ENCODE measurements around the gene DEF6. TPM values are rescaled to one million over a fixed set of nuclear protein-coding genes. Genes with fewer than 3 reads are reported as not detected.

The DEF6 gene
- total and polyA plus RNA-seq, 2 of the 8 experiments (the other 6 are each of a cell fraction or from before 2014, with no cell fraction given) = 3.3 to 4.1 TPM

GRCh38 chr6:35295036-35295435, 2.6 kb upstream of the DEF6 start:
- Histone ChIP-seq H2BK15ac (ENCODE audit: low read length) (no peak overlapping the region), H2BK5ac (ENCODE audit: low read depth, low read length) (no peak overlapping the region), H3K23ac (ENCODE audit: insufficient read length) (no peak overlapping the region), H3K79me2 (ENCODE audit: control insufficient read depth in 1 of 2, insufficient read depth in 2 of 2, low read length in 2 of 2) (no peaks in the 10 kb centered on the region), H3K4me2 (ENCODE audit: insufficient read depth in 1 of 2, low read depth in 2 of 2, low read length in 2 of 2) (no peak overlapping the region), H3K79me1 (ENCODE audit: low read depth, low read length) (no peaks in the 10 kb centered on the region), H3K9ac (replicated peaks in 1 of 4; ENCODE audit: extremely low read depth in 1 of 4, low read depth in 3 of 4, low read length in 3 of 4) (no peak overlapping the region), H4K91ac (replicated peaks; ENCODE audit: insufficient read length, low read length) (no peak overlapping the region), H3K9me3 (ENCODE audit: insufficient read depth in 2 of 2, low read depth in 1 of 2, low read length in 1 of 2) (no peaks in the 10 kb centered on the region), H3K27me3 (replicated peaks in 1 of 4; ENCODE audit: control insufficient read depth in 3 of 4, extremely low read depth in 1 of 4, insufficient read depth in 3 of 4, low read length in 3 of 4) (no peaks in the 10 kb centered on the region), H3K18ac (ENCODE audit: extremely low read depth, low read length) (no peak overlapping the region), H3K4ac (replicated peaks; ENCODE audit: insufficient read length, low read depth, low read length) (no peak overlapping the region), H4K20me1 (replicated peaks in 1 of 2; ENCODE audit: control insufficient read depth in 1 of 2, insufficient read depth in 2 of 2, low read length in 2 of 2) (no peaks in the 10 kb centered on the region), H2AFZ (ENCODE audit: low read length) (no peak overlapping the region), H2AK5ac (ENCODE audit: low read depth, low read length) (no peak overlapping the region), H3K4me3 (ENCODE audit: extremely low read depth in 1 of 4, insufficient read depth in 2 of 4, low read depth in 3 of 4, low read length in 4 of 4) (no peak overlapping the region), H4K5ac (ENCODE audit: insufficient read length, low read depth, low read length) (no peak overlapping the region), H2BK12ac (ENCODE audit: low read depth, low read length) (no peak overlapping the region), H3K4me1 (replicated peaks in 1 of 4; ENCODE audit: control insufficient read depth in 3 of 4, insufficient read depth in 4 of 4, low read length in 3 of 4) (peaks cover 0 to 10% (median 7%) of the 10 kb centered on the region in 4 experiments; a peak in 6 of 7 replicates), H2BK20ac (ENCODE audit: low read length) (no peak overlapping the region), H3K23me2 (ENCODE audit: low read depth, low read length) (no peaks in the 10 kb centered on the region; the same call in 1 of the 2 replicates), H3K27ac (ENCODE audit: low read depth, low read length) (no peak overlapping the region), H4K8ac (ENCODE audit: extremely low read depth, insufficient read depth, low read length) (no peak overlapping the region), H3K14ac (ENCODE audit: insufficient read length) (no peak overlapping the region), H3K56ac (replicated peaks; ENCODE audit: insufficient read length, low read depth, low read length) (no peak overlapping the region), H2BK120ac (replicated peaks; ENCODE audit: low read depth, low read length) (no peak overlapping the region), H3K36me3 (ENCODE audit: control insufficient read depth in 2 of 4, insufficient read depth in 4 of 4, low read length in 3 of 4) (peaks cover 2 to 5% (median 3%) of the 10 kb centered on the region in 4 experiments; a peak in 5 of 8 replicates)
- TF ChIP-seq NRF1 (IDR thresholded peaks at IDR 0.05; ENCODE audit: low read depth, low read length) (no peak), ZNF274 (IDR thresholded peaks at IDR 0.05; ENCODE audit: borderline replicate concordance, extremely low read depth, low read length) (no peak), SRF (IDR thresholded peaks at IDR 0.05; ENCODE audit: low read depth, low read length) (no peak), TBP (IDR thresholded peaks at IDR 0.05; ENCODE audit: low read depth, low read length) (no peak), JUN (IDR thresholded peaks at IDR 0.05; ENCODE audit: low read depth, low read length) (no peak), CBX8 (IDR thresholded peaks at IDR 0.05; ENCODE audit: borderline replicate concordance, low read depth, low read length) (no peak), SUZ12 (IDR thresholded peaks at IDR 0.05; ENCODE audit: low read length) (no peak), HDAC6 (IDR thresholded peaks at IDR 0.05; ENCODE audit: low read depth, low read length) (no peak)
- ChIA-PET CTCF (ENCODE audit: partially characterized antibody) (interaction anchor here (0.6 to 20.6 kb wide), 14 partner anchors 11 to 1473 kb away, joined by 3 to 358 read pairs (median 11); partner anchors contain the start of genes FANCE, PPARD and RPL10A), POLR2A (ENCODE audit: partially characterized antibody) (interaction anchor here (0.7 to 2.9 kb wide), 4 partner anchors 15 to 183 kb away, joined by 3 to 14 read pairs (median 3); partner anchors contain the start of gene RPL10A)
- 100% methylated on average over 2 of the region's 2 CpGs; no CpG with 5 or more reads in 1 of the 2 experiments for WGBS, 2 experiments (ENCODE audit: extremely low coverage in 1 of 2, insufficient coverage in 1 of 2, insufficient read length in 1 of 2, insufficient replicate concordance in 2 of 2, low coverage in 1 of 2, low lambda C conversion rate in 2 of 2, missing lambda C conversion rate in 1 of 2)
- DNase-seq (ENCODE audit: low read depth in 1 of 2, low spot score in 2 of 2) (no peak), FAIRE-seq (no peak)
